ENCODE results near the gene ADAMTSL2. TPM values are rescaled to one million over a fixed set of nuclear protein-coding genes. Genes with fewer than 3 reads are reported as not detected.

The ADAMTSL2 gene
- total and polyA plus RNA-seq, 2 donors (not counting 1 experiment from before 2014, with no cell fraction given): under 0.01 to 0.09 TPM

GRCh38 chr9:133615606-133616188 is 81.2 kb downstream of the ADAMTSL2 start:
- Histone ChIP-seq H3K27ac (ENCODE audit: insufficient read depth, low read length) (no peak overlapping the region), H4K20me1 (ENCODE audit: control insufficient read depth, extremely low read depth, insufficient read depth, low read length) (no peaks in the 10 kb centered on the region), H3K79me2 (ENCODE audit: control insufficient read depth, insufficient read depth, low read length) (no peaks in the 10 kb centered on the region), H3K4me1 (ENCODE audit: control insufficient read depth, extremely low read depth, insufficient read depth, low read length) (no peaks in the 10 kb centered on the region), H2AFZ (ENCODE audit: low read length) (no peak overlapping the region), H3K9ac (ENCODE audit: insufficient read depth, low read length) (no peak overlapping the region), H3K4me2 (ENCODE audit: extremely low read depth, insufficient read depth, low read length) (no peak overlapping the region), H3K36me3 (ENCODE audit: control insufficient read depth, insufficient read depth, low read length) (no peaks in the 10 kb centered on the region), H3K4me3 (replicated peaks in 1 of 4; ENCODE audit: control extremely low read depth in 1 of 4, insufficient read depth in 1 of 4, low read depth in 3 of 4, low read length in 4 of 4) (no peak overlapping the region), H3K27me3 (ENCODE audit: control insufficient read depth, insufficient read depth, low read length) (peaks cover 2% of the 10 kb centered on the region), H3K9me3 (ENCODE audit: control insufficient read depth, insufficient read depth, low read depth, low read length) (no peaks in the 10 kb centered on the region)
- TF ChIP-seq CTCF (conservative IDR thresholded peaks at IDR 0.05 in 1 of 2, IDR thresholded peaks at IDR 0.05 in 1 of 2; ENCODE audit: low read depth in 1 of 2, low read length in 2 of 2) (no peak), EZH2 (IDR thresholded peaks at IDR 0.05; ENCODE audit: low read length, missing control alignments) (no peak)
- DNase-seq (ENCODE audit: low read depth in 2 of 2): no peak

GRCh38 chr9:133616643-133617405 is 82.3 kb downstream of the ADAMTSL2 start:
- no peak overlapping the region for H3K4me3 ChIP-seq (replicated peaks in 1 of 4; ENCODE audit: control extremely low read depth in 1 of 4, insufficient read depth in 1 of 4, low read depth in 3 of 4, low read length in 4 of 4)
- H3K4me1 ChIP-seq (ENCODE audit: control insufficient read depth, extremely low read depth, insufficient read depth, low read length): no peaks in the 10 kb centered on the region
- no peak for DNase-seq (ENCODE audit: low read depth in 2 of 2)
- TF ChIP-seq EZH2 (IDR thresholded peaks at IDR 0.05; ENCODE audit: low read length, missing control alignments): no peak
- no peak for TF ChIP-seq CTCF (conservative IDR thresholded peaks at IDR 0.05 in 1 of 2, IDR thresholded peaks at IDR 0.05 in 1 of 2; ENCODE audit: low read depth in 1 of 2, low read length in 2 of 2)
- no peak overlapping the region for H2AFZ ChIP-seq (ENCODE audit: low read length)
- H4K20me1 ChIP-seq (ENCODE audit: control insufficient read depth, extremely low read depth, insufficient read depth, low read length): no peaks in the 10 kb centered on the region
- no peak overlapping the region for H3K4me2 ChIP-seq (ENCODE audit: extremely low read depth, insufficient read depth, low read length)
- H3K79me2 ChIP-seq (ENCODE audit: control insufficient read depth, insufficient read depth, low read length): no peaks in the 10 kb centered on the region
- H3K27ac ChIP-seq (ENCODE audit: insufficient read depth, low read length): no peak overlapping the region
- H3K9ac ChIP-seq (ENCODE audit: insufficient read depth, low read length): no peak overlapping the region
- no peaks in the 10 kb centered on the region for H3K9me3 ChIP-seq (ENCODE audit: control insufficient read depth, insufficient read depth, low read depth, low read length)
- H3K27me3 ChIP-seq (ENCODE audit: control insufficient read depth, insufficient read depth, low read length): peaks cover 2% of the 10 kb centered on the region
- H3K36me3 ChIP-seq (ENCODE audit: control insufficient read depth, insufficient read depth, low read length): no peaks in the 10 kb centered on the region

DNA sequence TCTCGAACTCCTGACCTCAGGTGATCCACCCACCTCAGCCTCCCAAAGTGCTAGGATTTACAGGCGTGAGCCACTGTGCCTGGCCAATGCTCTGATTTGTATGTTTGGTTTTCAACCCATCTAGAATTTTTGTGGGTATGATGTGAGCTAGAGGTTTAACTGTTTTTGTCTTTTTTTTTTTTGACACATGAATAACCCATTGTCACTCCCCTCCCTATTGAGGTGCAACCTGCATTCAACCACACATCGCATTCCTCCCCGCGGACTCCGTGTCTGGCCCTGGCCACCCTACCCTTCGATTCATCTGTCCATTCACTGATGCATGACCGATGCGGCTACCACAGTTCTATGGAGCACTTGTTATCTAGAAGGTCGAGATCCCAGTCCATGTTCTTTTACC is 84.2 kb downstream of the ADAMTSL2 start:
- H3K9ac ChIP-seq (ENCODE audit: insufficient read depth, low read length): no peak overlapping the region
- H3K4me1 ChIP-seq (ENCODE audit: control insufficient read depth, extremely low read depth, insufficient read depth, low read length): no peaks in the 10 kb centered on the region
- no peaks in the 10 kb centered on the region for H4K20me1 ChIP-seq (ENCODE audit: control insufficient read depth, extremely low read depth, insufficient read depth, low read length)
- no peak for TF ChIP-seq EZH2 (IDR thresholded peaks at IDR 0.05; ENCODE audit: low read length, missing control alignments)
- H3K4me2 ChIP-seq (ENCODE audit: extremely low read depth, insufficient read depth, low read length): no peak overlapping the region
- H3K9me3 ChIP-seq (ENCODE audit: control insufficient read depth, insufficient read depth, low read depth, low read length): no peaks in the 10 kb centered on the region
- peaks cover 2% of the 10 kb centered on the region for H3K27me3 ChIP-seq (ENCODE audit: control insufficient read depth, insufficient read depth, low read length)
- no peak overlapping the region for H3K4me3 ChIP-seq (replicated peaks in 1 of 4; ENCODE audit: control extremely low read depth in 1 of 4, insufficient read depth in 1 of 4, low read depth in 3 of 4, low read length in 4 of 4)
- no peak overlapping the region for H3K27ac ChIP-seq (ENCODE audit: insufficient read depth, low read length)
- DNase-seq (ENCODE audit: low read depth in 2 of 2): no peak
- H3K79me2 ChIP-seq (ENCODE audit: control insufficient read depth, insufficient read depth, low read length): no peaks in the 10 kb centered on the region
- no peaks in the 10 kb centered on the region for H3K36me3 ChIP-seq (ENCODE audit: control insufficient read depth, insufficient read depth, low read length)
- no peak overlapping the region for H2AFZ ChIP-seq (ENCODE audit: low read length)
